Nephron (organoid): Measurements from ENCODE around the gene ASB8.
A peak's percentile ranks its signal among the peaks of the same experiment; 100 is the strongest.

Source experiments
- H3K27ac Mint-ChIP-seq, 3 experiments: 2 replicates each; pipeline ENCODE4 v1.8.0; 2020; ENCODE audit warnings: mixed read lengths in 3 of 3, mild to moderate bottlenecking in 2 of 3, moderate library complexity in 1 of 3
- H3K27me3 Mint-ChIP-seq: 2 replicates; pipeline ENCODE4 v1.8.0; 2021; ENCODE audit warnings: low read depth, mild to moderate bottlenecking, moderate library complexity, mixed read lengths
- H3K36me3 Mint-ChIP-seq: 2 replicates; pipeline ENCODE4 v1.8.0; 2020; ENCODE audit warnings: low read depth, mixed read lengths
- H3K4me1 Mint-ChIP-seq: 2 replicates; pipeline ENCODE4 v1.8.0; 2020; ENCODE audit warnings: mixed read lengths
- H3K4me3 Mint-ChIP-seq, 3 experiments: 2 replicates each; pipeline ENCODE4 v1.8.0; 2020; ENCODE audit warnings: mild to moderate bottlenecking in 3 of 3, mixed read lengths in 3 of 3, moderate library complexity in 2 of 3
- H3K9me3 Mint-ChIP-seq: 2 replicates; pipeline ENCODE4 v1.8.0; 2020; ENCODE audit warnings: mixed read lengths
- CTCF ChIP-seq, 3 experiments: fragments of 200-600 bp; sonication (generic); IDR thresholded peaks; one replicate each; pipeline ENCODE4 v1.5.0; 2021; ENCODE audit warnings: antibody characterized with exemption in 3 of 3; ENCODE audit not compliant: unreplicated experiment in 3 of 3

Gene ASB8

GRCh38 chr12:48105321-48105866 is 51.9 kb downstream of the ASB8 start:
- Mint-ChIP-seq H3K9me3 (no peaks in the 10 kb centered on the region), H3K27ac (peak overlapping the region; percentile 97 to 99 (median 99)), H3K4me3 (peak overlapping the region; percentile 90 to 95 (median 92)), H3K36me3 (no peaks in the 10 kb centered on the region), H3K4me1 (peaks cover 29% of the 10 kb centered on the region), H3K27me3 (peaks cover 4% of the 10 kb centered on the region)
- no peak for TF ChIP-seq CTCF (IDR thresholded peaks at IDR 0.05; ENCODE audit: unreplicated experiment in 3 of 3)

DNA sequence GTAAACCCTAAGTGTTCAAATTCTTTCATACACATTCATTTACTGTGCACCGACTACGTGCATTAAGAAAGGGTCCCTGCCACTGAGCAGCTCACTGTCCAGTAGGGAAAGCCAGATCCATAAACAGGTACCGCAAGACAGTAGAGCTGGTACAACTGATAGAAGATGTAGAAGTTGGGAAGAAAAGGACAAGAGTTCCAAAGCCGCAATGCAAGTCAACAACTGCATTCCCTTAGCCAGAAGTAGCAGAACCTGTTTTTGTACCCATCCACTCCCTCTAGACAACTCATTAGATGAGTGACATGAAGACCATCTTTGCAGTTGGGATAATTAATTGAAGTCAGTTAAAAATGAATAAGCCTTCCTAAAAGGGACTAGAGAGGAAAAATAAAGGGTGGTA is 52.8 kb downstream of the ASB8 start:
- peak overlapping the region; percentile 90 to 95 (median 92) for H3K4me3 Mint-ChIP-seq
- no peaks in the 10 kb centered on the region for H3K9me3 Mint-ChIP-seq
- peaks cover 29% of the 10 kb centered on the region for H3K4me1 Mint-ChIP-seq
- H3K36me3 Mint-ChIP-seq: no peaks in the 10 kb centered on the region
- H3K27ac Mint-ChIP-seq: peak overlapping the region; percentile 27 to 99 (median 97)
- no peak for TF ChIP-seq CTCF (IDR thresholded peaks at IDR 0.05; ENCODE audit: unreplicated experiment in 3 of 3)
- H3K27me3 Mint-ChIP-seq: no peaks in the 10 kb centered on the region
